ENCODE data around the gene SHANK3.

The SHANK3 gene

GRCh38 chr22:50714150-50714549, 41.5 kb downstream of the SHANK3 start:
- no peak for DNase-seq

- DNase-seq: no peak
Observed at GRCh38 chr22:50714631-50715179, 42.1 kb downstream of the SHANK3 start.

GRCh38 chr22:50715250-50715649, 42.6 kb downstream of the SHANK3 start:
- DNase-seq: no peak

- no peak for DNase-seq
Observed at GRCh38 chr22:50715776-50716175, 43.2 kb downstream of the SHANK3 start.

GRCh38 chr22:50716290-50717024, 43.8 kb downstream of the SHANK3 start:
- DNase-seq: no peak

- DNase-seq: no peak
Observed at GRCh38 chr22:50717709-50718351, 45.2 kb downstream of the SHANK3 start.

- DNase-seq: no peak
Observed at GRCh38 chr22:50718352-50718709, 45.7 kb downstream of the SHANK3 start.

GRCh38 chr22:50719814-50720300, 47.2 kb downstream of the SHANK3 start:
- DNase-seq: no peak

GRCh38 chr22:50720301-50721256, 48.0 kb downstream of the SHANK3 start:
- DNase-seq: no peak

GRCh38 chr22:50721257-50721844, 48.7 kb downstream of the SHANK3 start:
- DNase-seq: no peak

GRCh38 chr22:50722048-50722701, 49.6 kb downstream of the SHANK3 start:
- DNase-seq: no peak

Measured in fibroblast of skin of abdomen (primary cell).